Measurements from ENCODE around the gene TAF1. TPM values are rescaled to one million over a fixed set of nuclear protein-coding genes. Genes with fewer than 3 reads are reported as not detected.
A peak's percentile ranks its signal among the peaks of the same experiment; 100 is the strongest.
"Not testable (repeated sequence)": the region's sequence is repeated elsewhere in the genome, so short reads cannot be mapped to it uniquely, and the experiment has no call there.

Gene TAF1
- total and polyA plus RNA-seq, 11 donors: 8.8 to 27.8 (median 17.1) TPM

- Histone ChIP-seq H3K4me3 (no peak overlapping the region), H3K4me1 (peaks cover 0 to 19% (median 10%) of the 10 kb centered on the region in 12 donors), H3K27ac (no peak overlapping the region), H3K9me3 (no peaks in the 10 kb centered on the region), H3K36me3 (peaks cover 0 to 85% (median 60%) of the 10 kb centered on the region in 9 donors), H3K27me3 (no peaks in the 10 kb centered on the region)
- TF ChIP-seq CTCF (IDR thresholded peaks at IDR 0.05) (no peak), POLR2A (IDR thresholded peaks at IDR 0.05) (no peak)
- intact Hi-C loops (cut with DNase I): no loop called here
- WGBS, 4 donors: 76 to 84% (median 82%) methylated on average over 4 of the region's 4 CpGs
- ATAC-seq (no peak), DNase-seq (no peak)
Observed at GRCh38 chrX:71372388-71372787, 6.2 kb downstream of the TAF1 start.

DNA sequence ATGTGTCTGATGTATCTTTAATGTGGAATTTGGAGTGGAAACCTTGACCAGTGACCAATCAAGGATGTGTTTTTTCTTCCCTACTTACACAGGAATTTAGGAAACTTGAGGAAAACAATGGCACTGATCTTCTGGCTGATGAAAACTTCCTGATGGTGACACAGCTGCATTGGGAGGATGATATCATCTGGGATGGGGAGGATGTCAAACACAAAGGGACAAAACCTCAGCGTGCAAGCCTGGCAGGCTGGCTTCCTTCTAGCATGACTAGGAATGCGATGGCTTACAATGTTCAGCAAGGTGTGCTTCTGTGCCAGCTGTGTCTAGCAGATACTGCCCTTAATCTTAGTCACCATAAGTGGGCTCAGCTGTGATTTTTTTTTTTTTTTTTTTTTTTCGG, 12.6 kb downstream of the TAF1 start:
- H3K27me3 ChIP-seq: no peaks in the 10 kb centered on the region
- intact Hi-C loops (cut with DNase I): no loop called here
- no peaks in the 10 kb centered on the region for H3K9me3 ChIP-seq
- peaks cover 0 to 100% (median 95%) of the 10 kb centered on the region in 9 donors for H3K36me3 ChIP-seq
- DNase-seq (peak in 1 of 5 donors; percentile 31), ATAC-seq (peak in 1 of 4 donors; percentile 55)
- no peak overlapping the region for H3K27ac ChIP-seq
- H3K4me3 ChIP-seq: no peak overlapping the region
- no peaks in the 10 kb centered on the region for H3K4me1 ChIP-seq
- WGBS, 4 donors: 41 to 85% (median 75%) methylated on average over 3 of the region's 3 CpGs
- no peak for TF ChIP-seq POLR2A (IDR thresholded peaks at IDR 0.05)
- no peak for TF ChIP-seq CTCF (IDR thresholded peaks at IDR 0.05)

DNA sequence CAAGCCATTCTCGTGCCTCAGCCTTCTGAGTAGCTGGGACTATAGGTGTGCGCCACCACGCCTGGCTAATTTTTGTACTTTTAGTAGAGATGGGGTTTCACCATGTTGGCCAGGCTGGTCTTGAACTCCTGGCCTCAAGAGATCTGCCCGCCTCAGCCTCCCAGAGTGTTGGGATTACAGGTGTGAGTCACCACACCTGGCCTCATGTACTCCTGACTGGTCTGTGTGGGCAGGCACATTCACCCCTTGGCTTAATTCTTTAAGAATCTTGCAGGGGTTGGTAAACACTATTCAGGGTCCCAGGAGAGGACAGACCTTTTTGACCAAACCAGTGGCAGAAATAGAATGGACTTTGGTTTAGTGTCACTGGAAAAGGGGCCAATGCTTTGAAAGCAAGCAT, 25.6 kb downstream of the TAF1 start:
- not testable (repeated sequence) for ATAC-seq, H3K4me1 ChIP-seq, H3K27me3 ChIP-seq, H3K4me3 ChIP-seq, DNase-seq, H3K27ac ChIP-seq, H3K9me3 ChIP-seq
- WGBS, 4 donors: 71 to 98% (median 90%) methylated on average over 4 of the region's 4 CpGs
- H3K36me3 ChIP-seq: peaks cover 0 to 99% (median 94%) of the 10 kb centered on the region in 9 donors
- intact Hi-C loops (cut with DNase I): loop anchor here in 2 of 10 donors (10.0 kb wide), 2 partner anchors 173 to 183 kb away; partner anchors contain the start of gene GCNA (in 1 of the 2)

- Histone ChIP-seq H3K27ac (no peak overlapping the region), H3K9me3 (no peaks in the 10 kb centered on the region), H3K4me3 (no peak overlapping the region), H3K4me1 (no peaks in the 10 kb centered on the region), H3K27me3 (no peaks in the 10 kb centered on the region), H3K36me3 (peaks cover 0 to 99% (median 95%) of the 10 kb centered on the region in 9 donors)
- TF ChIP-seq POLR2A (IDR thresholded peaks at IDR 0.05): no peak
- TF ChIP-seq CTCF (IDR thresholded peaks at IDR 0.05): no peak
- WGBS, 4 donors: 79 to 91% (median 86%) methylated on average over 5 of the region's 5 CpGs
- intact Hi-C loops (cut with DNase I): loop anchor here in 2 of 10 donors (10.0 kb wide), 2 partner anchors 171 to 181 kb away; partner anchors contain the start of gene GCNA (in 1 of the 2)
- DNase-seq: no peak
- ATAC-seq: no peak
Observed at GRCh38 chrX:71393919-71394318, 27.8 kb downstream of the TAF1 start.

DNA sequence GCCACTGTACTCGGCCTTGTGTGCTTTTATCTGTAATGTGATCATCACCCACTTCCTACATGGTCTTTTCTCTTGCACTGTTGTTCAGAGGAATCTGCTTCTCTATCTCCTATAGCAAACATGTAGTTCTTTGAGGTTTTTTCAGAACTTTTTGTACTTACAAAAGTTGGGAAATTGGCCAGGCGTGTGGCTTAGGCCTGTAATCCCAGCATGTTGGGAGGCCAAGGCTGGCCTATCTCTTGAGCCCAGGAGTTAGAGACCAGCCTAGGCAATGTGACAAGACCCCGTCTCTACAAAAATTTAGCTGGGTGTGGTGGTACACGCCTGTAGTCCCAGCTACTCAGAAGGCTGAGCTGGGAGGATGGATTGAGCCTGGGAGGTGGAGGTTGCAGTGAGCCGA, 30.4 kb downstream of the TAF1 start:
- DNase-seq (no peak), ATAC-seq (no peak)
- intact Hi-C loops (cut with DNase I): loop anchor here in 2 of 10 donors (10.0 kb wide), 2 partner anchors 168 to 178 kb away; partner anchors contain the start of gene GCNA (in 1 of the 2)
- Histone ChIP-seq H3K27ac (no peak overlapping the region), H3K4me3 (no peak overlapping the region), H3K4me1 (no peaks in the 10 kb centered on the region), H3K36me3 (peaks cover 0 to 99% (median 95%) of the 10 kb centered on the region in 9 donors), H3K9me3 (no peaks in the 10 kb centered on the region), H3K27me3 (no peaks in the 10 kb centered on the region)
- 78 to 92% (median 89%) methylated on average over 5 of the region's 5 CpGs for WGBS, 4 donors
- no peak for TF ChIP-seq CTCF (IDR thresholded peaks at IDR 0.05)
- no peak for TF ChIP-seq POLR2A (IDR thresholded peaks at IDR 0.05)
